Fibroblast of peridontal ligament (primary cell): Measurements from ENCODE around the gene P2RY8.
"Not testable (repeated sequence)": the region's sequence is repeated elsewhere in the genome, so short reads cannot be mapped to it uniquely, and the experiment has no call there.

Experiments
- DNase-seq: peaks from one replicate; pipeline ENCODE4 v3.0.0-alpha.2; 2010; ENCODE audit errors: extremely low read depth

The P2RY8 gene

DNA sequence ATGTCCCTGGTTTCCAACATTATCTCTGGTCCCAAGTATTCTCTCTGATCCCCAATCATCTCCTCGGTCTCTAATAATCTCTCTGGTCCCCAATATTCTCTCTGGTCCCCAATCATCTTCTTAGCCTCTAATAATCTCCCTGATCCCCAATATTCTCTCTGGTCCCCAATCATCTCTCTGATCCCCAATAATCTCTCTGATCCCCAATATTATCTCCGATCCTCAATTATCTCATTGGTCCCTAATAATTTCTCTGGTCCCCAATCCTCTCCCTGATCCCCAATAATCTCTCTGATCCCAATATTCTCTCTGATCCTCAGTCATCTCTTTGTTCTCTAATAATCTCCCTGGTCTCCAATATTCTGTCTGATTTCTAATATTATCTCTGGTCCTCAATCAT lies 16.6 kb downstream of the P2RY8 start:
- no peak for DNase-seq

DNA sequence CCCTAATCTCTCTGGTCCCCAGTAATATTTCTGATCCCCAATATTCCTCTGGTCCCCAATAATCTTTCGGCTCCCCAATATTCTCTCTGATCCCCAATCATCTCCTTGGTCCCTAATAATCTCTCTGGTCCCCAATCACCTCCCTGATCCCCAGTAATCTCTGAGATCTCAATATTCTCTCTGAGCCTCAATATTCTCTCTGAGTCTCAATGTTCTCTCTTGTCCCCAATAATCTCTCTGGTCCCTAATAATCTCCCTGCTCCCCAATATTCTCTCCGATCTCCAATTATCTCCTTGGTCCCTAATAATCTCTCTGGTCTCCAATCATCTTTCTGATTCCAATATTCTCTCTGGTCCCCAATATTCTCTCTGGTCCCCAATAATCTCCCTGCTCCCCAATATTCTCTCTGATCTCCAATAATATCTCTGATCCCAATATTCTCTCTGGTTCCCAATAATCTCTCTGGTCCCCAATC lies 17.9 kb downstream of the P2RY8 start:
- DNase-seq: no peak

DNA sequence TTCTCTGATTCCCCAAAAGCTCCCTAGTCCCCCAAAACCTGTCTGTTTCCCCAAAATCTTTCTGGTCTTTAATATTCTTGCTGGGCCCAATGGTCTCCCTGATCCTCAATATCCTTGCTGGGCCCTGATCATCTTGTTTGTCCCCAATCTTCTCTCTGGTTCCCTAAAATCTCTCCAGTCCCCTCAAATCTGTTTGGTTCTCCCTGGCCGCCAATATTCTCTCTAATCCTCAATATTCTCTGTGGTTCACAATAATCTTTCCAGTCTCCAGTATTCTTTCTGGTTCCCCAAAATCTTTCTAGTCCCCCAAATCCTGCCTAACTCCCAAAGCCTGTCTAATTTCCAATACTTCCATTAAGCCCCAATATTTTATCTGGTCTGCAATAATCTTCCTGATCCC lies 18.5 kb downstream of the P2RY8 start:
- no peak for DNase-seq

DNA sequence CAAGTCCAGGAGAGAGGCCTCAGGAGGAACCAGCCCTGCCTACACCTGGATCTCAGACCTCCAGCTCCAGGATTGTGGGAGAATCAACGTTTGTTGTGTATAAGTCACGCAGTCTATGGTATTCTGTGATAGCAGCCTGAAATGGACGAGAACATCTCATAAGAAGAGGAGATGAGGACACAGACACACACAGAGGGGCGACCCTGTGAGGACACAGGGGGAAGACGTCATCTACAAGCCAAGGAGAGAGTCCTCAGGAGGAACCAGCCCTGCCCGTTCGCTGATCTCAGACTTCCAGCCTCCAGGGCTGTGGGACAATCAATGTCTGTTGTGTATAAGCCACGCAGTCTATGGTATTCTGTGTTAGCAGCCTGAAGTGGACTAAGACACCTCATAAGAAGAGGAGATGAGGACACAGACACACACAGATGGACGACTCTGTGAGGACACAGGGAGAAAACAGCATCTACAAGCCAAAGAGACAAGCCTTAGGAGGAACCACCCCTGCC lies 20.3 kb downstream of the P2RY8 start:
- no peak for DNase-seq

DNA sequence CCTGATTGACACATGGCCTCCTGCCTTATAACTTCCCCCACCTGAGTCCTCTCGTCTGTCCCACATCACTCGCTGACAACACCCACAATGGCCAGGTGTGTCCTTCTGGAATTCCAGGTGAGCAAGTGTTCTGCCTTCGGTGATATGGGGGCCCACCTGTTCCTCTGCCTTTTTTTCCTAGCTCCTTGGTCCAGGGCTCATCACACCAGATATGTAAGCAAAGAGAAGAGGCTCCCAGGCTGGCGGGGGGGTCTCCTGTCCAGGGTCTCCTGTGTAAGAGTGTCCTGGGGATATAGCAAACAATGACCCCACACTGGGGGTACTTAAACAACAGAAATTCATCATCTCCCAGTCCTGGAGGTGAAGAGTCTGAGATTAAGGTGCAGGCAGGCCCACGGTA lies 25.2 kb downstream of the P2RY8 start:
- no peak for DNase-seq

DNA sequence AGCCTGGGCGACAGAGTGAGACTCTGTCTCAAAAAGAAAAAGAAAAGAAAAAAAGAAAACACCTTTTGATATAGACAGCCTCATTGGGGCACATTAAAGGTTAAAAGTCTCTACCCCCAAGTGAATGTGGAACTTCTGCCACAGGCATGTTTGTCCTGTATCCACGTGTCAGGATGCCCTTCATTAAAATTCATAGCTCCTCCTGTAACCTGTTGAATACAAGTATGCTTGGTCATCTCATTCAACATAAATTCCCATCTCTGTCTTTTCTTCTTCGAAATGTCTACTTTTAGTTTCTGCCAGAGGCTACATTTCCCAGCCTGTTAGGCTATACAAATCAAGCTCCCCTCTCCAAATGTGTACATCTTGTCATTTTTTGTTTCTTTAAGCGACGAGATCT lies 25.8 kb downstream of the P2RY8 start:
- no peak for DNase-seq

DNA sequence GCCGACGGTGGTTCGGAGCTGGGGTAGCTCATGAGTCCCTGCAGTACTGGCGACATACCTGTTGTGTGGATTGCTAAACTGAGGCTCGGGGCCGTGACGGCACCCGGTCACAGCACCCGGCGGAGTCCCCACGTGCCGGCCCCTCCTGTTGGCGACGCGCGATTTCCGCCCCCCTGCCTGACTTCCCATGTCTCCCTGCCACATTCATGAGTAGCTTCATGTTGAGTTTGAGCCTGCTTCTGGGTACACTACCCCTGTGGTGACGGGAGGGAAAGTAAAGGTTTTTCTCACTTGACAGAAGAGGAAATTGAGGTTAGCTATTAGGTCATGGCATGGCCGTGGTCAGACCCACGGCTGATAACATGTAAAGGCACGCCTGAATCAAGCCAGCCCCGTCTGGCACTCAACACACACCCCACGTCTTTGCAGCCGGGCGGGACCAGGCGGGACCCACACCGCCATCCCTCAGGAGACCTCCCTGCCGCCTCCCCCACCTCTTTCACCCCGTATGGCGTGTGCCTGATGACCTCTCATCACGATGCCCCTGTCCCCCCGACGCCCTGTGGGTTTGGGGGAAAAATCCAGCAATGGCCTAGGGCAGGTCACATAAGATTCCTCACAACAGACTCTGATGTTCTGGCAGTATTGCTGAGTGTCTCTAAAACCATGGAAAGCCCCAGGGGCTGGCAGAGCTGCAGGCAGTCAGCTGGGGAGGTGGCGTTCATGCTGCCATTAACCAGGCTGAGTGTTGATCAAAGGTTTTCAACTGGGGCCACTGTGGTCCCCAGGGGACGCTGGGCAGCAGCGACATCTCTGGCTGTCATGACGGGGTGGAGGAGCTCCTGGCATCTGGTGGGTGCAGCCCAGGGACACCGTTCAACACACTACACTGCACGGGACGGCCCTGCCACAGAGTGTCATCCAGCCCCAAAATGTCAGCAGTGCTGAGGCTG lies 29.2 kb downstream of the P2RY8 start:
- no peak for DNase-seq

DNA sequence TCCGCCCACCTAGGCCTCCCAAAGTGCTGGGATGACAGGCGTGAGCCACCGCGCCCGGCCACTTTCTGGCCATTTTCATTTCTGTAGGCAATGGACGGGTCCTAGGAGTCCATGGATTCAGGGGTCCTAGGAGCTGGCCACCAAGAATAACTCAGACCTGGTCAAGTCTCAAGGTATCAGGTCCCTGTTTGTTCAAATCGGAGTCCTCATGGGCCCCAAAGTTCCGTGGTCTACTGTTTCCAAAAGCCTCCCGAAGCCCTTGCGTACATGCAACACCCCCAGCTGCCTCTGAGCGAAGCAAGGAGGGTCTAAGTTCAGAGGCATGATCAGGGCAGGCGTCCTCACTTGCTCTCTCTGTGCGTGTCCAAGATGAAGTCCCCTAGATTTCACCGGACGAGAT lies 30.1 kb downstream of the P2RY8 start:
- DNase-seq: no peak

DNA sequence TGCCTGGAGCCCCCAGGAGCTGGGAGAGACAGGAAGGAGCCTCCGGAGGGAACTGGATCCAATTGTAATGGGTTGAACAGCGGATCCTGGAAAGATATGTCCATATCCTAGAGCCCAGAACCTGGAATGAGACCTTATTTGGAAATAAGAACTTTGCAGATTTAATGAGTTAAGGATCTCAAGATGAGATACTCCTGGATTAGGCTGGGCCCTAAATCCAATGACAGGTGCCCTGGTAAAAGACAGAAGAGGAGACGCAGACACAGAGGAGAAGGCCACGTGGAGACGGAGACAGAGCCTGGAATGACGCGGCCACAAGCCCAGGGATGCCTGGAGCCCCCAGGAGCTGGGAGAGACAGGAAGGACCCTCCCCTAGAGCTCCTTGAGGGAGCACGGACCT lies 34.1 kb downstream of the P2RY8 start:
- DNase-seq: no peak

DNA sequence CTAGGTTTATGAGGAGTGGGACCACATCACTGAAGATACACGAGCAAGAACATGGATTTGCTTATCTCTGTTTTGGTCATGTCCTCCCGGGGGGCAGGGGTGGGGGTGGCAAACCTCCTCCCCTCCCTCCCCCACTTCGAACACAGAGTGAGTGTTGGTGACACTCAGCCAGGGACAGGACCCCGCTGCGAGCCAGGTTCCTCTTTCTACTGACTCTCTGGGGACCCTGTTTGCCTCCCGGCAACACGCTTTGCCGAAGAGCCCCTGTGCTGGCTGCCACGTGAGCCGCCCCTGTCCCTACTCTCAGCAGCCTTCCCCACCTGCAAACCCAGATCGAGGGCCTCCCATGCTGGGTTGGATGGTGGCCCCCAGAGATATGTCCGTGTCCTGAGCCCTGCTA lies 34.7 kb downstream of the P2RY8 start:
- no peak for DNase-seq

DNA sequence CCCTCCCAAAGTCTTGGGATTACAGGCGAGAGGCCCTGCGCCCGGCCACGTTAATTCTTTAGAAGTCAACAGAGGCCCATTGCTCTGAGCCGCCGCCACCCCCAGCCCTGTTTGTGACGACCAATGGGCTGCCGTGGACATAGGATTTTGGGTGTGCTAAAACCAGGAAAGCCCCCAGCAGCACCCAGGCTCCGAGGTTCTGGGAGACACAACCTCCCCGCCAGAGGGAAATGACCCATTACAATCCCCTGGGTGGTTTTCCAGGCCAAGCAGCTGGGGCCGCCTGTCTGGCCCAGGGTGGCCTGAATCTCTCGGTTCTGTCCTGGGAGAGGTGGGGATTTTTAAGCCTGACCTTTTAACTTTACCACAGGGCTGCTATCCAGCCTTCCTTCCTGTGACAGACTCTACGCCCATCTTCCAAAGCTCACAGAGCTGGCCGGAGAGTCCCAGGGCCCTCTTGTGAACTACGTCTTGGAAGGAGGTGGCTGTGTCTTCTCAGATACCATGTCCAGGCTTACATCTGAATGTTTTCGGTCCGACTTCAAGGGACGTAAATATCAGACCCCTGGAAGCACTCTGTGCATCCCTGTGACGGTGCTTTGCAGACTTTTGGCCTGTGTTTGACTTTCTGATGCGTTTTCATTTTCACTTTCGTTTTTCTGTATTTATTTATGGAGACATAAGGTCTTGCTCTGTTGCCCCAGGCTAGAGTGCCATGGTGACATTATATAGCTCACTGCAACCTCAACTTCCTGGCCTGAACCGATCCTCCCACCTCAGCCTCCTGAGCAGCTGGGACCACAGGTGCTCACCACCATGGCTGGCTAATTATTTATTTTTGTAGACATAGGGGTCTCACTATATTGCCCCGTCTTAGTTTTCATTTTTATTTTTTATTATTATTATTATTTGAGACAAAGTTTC lies 36.0 kb downstream of the P2RY8 start:
- DNase-seq: no peak

DNA sequence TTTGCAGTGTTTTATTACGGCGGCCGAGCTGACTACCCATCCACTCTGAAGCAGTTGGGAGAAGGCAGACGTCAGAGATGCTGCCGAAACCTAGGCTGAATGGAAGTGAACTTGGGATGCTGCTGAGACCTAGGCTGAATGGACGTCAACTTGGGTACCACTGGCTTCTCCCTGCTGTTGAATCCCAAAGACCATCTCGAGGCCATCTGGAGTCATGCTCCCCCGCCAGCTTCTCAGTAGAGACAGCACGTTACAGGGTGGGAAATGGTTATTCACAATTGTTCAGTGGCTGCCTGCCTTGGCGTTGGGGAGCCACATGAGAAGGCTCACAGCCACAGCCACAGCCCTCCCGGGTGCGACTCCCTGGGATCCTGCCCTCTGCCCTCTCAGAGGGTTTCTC lies 40.9 kb downstream of the P2RY8 start:
- no peak for DNase-seq

DNA sequence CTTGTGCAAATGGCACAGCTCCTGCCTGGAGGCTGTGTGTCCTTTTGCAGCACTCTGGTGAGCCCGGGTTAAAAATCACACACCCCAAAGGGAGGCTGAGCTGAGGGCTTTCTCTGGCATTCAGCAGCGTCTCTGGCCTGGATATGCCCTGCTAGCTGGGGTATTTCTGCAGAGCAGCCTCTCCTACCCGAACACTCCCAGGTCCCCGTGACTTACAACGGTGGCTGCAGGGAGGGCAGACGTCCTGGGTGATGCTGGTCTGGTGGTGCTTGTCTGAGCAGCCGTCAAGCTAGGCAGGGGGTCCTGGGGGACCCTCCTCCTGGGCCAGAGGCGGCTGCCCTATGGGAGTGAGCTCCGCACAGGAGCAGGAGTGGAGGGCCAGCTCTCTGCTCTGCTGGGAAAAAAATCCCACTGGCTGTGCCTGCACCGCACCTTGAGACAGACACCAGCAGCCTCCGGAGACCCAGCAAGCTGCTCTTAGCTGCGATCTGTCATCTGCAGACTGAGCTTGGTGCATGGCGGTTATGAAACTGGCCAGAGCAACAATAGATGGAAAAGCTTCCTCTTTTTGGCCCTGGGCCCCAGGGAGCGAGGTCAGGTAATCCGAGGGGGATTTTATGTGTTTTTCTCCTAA lies 43.0 kb downstream of the P2RY8 start:
- DNase-seq: no peak

DNA sequence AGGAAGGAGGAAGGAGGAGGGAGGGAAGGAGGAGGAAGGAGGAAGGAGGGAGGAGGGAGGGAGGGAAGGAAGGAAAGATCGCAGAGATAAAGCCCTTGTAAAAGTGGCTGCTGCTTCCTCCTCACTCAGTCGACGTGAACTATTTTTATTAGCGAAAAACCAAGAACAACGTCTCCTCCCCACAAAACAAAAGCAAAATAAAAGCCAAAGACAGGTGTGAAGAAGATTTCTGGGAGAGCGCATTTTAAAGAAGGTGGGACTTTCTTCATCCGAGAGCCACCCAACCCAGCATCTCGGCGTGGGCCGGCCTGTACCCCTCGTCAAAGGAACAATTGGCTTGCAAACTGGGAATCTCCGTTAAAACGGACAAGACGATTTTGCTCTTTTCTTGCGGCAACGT lies 43.6 kb downstream of the P2RY8 start:
- no peak for DNase-seq

DNA sequence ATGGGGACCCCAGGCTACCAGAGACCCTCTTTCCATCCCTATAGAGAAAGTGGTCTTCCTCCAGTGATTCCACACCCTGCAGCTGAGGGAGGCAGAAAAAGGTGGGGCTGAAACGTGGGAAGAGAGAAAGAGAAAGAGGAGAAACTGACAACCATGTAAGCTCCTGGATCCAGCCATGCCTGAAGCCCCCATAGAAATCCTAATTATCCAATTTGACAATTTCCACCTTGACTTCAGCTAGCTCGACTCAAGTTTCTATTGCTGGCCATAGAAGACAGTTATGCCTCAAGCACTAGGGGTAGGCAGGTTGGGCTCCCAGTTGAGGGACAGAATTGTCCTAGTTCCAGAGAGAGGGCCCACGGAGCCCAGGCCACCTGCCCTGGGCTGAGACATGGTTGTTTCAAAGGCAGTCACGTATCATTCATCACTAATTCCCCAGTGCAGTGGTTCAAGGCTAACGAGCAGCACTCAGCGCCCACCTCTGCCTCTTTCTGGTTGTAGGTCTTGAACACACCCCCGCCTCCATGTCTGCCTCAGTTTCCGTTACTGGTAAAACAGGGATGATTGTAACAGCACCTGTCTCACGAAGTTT lies 44.5 kb downstream of the P2RY8 start:
- no peak for DNase-seq

DNA sequence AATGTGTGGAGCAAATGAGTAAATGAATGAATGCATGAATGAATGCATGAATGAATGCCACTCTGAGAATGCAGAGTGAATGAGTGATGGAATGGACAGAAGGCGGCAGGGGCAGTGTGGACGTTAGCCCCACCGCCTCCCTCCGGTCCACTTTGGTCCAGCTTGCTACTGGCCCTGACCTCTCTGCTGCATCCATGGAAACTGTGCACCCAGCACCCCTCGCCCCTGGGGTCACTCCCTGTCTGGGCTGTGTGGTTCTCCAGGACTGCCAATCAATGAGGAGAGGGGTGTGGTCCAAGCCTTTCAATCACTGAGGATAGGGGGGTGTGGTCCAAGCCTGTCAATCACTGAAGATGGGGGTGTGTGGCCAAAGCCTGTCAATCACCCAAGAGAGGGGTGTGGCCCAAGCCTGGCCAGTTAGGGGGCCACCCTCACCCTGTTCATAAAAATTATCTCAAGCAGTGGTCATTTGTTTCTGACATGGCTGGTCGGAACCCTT lies 45.1 kb downstream of the P2RY8 start:
- no peak for DNase-seq

DNA sequence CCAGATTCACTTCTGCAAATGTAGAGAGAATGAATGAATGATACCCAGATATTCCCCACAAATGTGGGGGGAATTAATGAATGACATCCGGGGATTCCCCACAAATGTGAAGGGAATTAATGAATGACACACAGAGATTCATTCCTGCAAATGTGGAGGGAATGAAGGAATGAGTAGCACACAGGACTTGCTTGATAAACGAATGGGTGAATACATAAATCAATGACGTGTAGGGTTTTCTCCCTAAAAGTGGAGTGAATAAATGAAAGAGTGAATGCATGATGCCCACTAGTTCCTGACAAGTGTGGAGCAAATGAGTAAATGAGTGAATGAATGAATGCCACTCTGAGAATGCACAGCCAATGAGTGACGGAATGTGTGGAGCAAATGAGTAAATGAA lies 45.7 kb downstream of the P2RY8 start:
- DNase-seq: not testable (repeated sequence)

DNA sequence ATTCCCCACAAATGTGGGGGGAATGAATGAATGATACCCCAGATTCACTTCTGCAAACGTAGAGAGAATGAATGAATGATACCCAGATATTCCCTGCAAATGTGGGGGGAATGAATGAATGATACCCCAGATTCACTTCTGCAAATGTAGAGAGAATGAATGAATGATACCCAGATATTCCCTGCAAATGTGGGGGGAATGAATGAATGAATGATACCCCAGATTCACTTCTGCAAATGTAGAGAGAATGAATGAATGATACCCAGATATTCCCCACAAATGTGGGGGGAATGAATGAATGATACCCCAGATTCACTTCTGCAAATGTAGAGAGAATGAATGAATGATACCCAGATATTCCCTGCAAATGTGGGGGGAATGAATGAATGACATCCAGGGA lies 46.3 kb downstream of the P2RY8 start:
- not testable (repeated sequence) for DNase-seq

DNA sequence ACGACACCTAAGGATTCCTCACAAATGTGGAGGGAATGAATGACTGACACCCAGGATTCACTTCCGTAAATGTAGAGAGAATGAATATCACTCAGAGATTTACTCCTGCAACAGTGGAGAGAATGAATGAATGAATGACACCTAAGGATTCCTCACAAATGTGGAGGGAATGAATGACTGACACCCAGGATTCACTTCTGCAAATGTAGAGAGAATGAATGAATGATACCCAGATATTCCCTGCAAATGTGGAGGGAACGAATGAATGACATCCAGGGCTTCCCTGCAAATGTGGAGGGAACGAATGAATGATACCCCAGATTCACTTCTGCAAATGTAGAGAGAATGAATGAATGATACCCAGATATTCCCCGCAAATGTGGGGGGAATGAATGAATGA lies 47.6 kb downstream of the P2RY8 start:
- not testable (repeated sequence) for DNase-seq

DNA sequence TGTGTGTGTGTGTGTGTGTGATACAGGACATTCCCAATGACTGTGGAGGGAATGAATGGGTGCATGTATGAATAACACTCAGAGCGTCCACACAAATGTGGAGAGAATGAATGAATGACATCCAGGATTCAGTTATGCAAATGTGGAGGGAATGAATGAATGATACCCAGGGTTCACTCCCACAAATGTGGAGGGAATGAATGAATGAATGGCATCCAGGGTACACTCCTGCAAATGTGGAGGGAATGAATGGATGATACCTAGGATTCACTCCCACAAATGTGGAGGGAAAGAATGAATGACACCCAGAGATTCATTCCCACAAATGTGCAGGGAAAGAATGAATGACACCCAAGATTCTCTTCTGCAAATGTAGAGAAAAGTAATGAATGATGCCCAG lies 48.2 kb downstream of the P2RY8 start:
- no peak for DNase-seq

DNA sequence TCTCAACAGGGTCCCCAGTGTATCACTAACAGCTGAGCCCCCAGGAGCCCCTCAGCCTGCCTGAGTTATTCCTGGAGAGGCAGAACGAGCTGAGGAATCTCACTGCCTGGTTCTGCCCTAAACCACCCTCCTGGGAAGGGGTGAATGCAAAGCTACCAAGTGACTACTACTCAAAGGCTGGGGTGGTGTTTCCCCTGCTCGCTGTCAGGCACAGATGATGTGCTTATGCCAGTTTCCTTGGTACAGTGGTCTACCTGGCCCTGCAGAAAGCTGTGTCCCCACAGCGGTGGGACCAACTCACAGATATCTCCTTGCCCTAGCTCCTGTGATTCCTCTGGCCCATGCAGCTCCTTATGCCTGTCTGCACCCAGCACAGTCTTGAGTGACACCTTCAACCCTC lies 48.8 kb downstream of the P2RY8 start:
- no peak for DNase-seq
